ENCODE results near the gene VEZF1.

The VEZF1 gene

DNA sequence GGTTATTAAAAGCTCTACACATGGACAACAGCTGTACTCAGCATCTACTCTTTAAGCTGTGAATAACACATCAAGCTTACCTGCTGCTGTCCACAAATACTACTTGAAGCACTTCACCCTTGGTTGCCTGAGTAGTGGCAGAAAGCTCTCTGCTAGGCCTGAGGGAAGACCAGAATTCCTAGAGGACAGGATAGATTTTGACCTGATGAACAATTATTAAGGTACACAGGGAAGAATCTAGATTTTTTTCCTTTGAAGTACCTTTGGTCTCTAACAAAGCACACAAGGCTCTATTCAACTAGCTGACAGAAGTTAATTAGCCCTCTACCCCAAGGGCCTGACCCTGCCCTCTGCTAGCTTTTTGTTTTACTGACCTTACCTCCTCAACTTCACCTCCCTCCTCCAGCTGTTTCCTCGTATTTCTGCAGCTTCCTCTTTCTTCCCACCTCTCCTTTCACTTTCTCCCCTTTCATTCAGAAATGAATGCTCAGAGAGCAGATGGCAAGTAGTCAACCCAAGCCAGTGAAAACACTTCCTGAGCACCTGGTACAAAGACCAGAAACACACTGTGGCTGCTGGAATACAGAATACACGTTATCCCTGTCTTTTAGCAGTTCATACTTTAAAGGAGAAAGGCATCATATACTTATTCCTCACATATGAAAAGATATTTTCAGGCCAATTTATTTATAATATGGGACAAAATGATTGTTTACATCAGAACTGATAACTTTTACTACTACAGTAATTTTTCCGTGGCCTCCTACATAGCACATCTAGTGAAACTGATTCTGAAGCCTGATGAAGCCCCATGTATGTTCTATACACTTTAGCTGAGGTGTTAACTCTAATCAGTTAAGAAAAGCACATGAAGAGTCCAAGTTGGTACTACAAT, 5.7 kb upstream of the VEZF1 start:
- peaks cover 18% of the 10 kb centered on the region for H3K4me1 ChIP-seq
- no peaks in the 10 kb centered on the region for H3K27me3 ChIP-seq (ENCODE audit: low read depth)
- H3K9me3 ChIP-seq, result no peaks in the 10 kb centered on the region
- no peak overlapping the region for H3K4me3 ChIP-seq
- peaks cover 21% of the 10 kb centered on the region for H3K36me3 ChIP-seq (replicated peaks)
- in situ Hi-C loops (cut with MboI; ENCODE audit: low sequenced_read_pairs), result loop anchor here (10.0 kb wide), 1 partner anchor 99 kb away; no protein-coding TSS in a partner anchor
- DNase-seq (ENCODE audit: low spot score in 2 of 2), result no peak

DNA sequence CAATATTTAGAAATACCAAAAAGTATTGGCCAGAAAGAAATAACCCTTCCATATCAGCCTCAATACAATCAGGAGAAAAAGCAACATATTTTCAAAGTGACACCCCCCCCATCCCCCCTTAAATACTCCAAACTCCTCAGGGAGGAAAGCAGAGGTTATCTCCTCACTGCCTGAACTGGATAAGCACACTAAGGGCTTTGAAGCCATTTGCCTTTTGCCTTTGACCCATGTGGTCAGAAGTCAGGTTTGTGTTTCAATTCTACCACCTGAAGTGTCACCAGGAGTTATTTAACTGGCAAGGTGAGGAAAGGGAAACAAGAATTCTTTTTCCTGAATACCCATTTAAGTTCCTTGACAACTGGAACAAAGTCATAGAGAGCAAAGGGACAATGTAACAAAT, 3.5 kb upstream of the VEZF1 start:
- H3K9me3 ChIP-seq, result no peaks in the 10 kb centered on the region
- in situ Hi-C loops (cut with MboI; ENCODE audit: low sequenced_read_pairs), result loop anchor here (10.0 kb wide), 1 partner anchor 97 kb away; no protein-coding TSS in a partner anchor
- H3K4me1 ChIP-seq, result peaks cover 13% of the 10 kb centered on the region
- peaks cover 1% of the 10 kb centered on the region; the same call in 1 of the 2 replicates for H3K36me3 ChIP-seq (replicated peaks)
- no peaks in the 10 kb centered on the region for H3K27me3 ChIP-seq (ENCODE audit: low read depth)
- H3K4me3 ChIP-seq, result no peak overlapping the region
- no peak for DNase-seq (ENCODE audit: low spot score in 2 of 2)

DNA sequence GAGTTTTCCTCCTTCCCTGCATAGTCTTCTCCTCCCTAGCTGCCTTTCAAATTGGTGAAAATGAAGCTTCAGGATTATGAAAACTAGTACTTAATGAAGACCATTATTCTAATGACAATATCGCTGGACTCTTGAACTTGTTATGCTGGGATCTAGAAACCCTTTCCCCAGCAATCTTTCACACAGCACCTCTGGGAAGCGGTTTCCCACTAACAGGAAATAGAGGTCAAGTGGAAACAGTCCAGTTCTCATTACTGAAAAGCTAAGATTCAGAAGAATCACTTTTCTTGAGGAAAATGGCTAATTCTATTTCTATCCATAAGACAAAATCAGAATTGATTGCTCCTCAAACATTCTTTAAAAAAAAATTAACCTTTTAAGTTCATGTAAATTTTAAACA, 2.0 kb upstream of the VEZF1 start:
- DNase-seq (ENCODE audit: low spot score in 2 of 2), result no peak
- Histone ChIP-seq H3K9me3 (no peaks in the 10 kb centered on the region), H3K4me1 (peaks cover 25% of the 10 kb centered on the region), H3K4me3 (no peak overlapping the region), H3K27me3 (ENCODE audit: low read depth) (no peaks in the 10 kb centered on the region), H3K36me3 (replicated peaks) (no peaks in the 10 kb centered on the region)
- in situ Hi-C loops (cut with MboI; ENCODE audit: low sequenced_read_pairs), result loop anchor here (10.0 kb wide), 1 partner anchor 95 kb away; no protein-coding TSS in a partner anchor

DNA sequence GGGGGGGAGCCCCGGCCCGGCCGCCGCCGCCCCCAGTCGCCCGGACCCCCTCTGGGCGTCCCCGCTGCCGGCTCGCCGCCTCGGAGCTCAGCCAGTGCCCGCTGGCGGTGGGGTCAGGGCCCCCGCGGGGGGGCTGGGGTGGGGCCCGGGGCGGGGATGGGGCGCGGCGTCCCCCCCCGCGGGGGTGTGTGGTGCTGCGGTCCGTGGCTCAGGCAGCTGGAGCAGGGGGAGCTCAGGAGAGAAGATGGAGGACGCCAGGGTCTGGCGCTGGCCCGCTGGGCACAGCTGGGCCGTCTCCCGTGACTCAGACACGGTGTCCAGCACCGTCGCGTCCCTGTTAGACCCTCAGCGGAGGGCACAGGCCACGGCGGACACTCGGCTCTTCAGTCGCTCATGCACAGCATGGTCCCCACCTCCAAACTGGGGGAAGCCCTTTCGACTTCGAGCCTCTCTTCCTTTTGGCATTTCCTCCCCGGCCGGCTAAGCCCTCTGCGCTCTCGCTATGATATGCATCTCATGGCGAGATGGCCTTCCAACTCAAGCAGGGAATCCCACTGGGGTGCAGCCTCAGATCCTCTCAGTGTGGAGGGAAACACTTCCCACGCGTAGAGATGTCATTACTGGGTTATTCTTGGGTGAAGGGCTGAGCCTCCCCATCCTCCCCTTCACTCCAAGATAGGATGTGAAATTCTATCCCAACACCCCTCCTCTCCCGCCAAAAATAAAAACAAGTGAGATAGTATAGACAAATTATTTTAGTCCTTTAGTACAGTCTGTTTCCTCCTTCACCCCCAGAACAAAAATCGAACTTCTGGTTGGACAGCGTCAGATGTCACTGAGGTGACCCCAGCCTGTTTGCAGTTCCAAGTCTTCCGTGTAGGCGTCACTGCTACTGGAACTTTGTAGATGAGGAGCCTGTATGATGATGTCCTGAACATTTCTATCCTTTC, 522 bp upstream of the VEZF1 start:
- Histone ChIP-seq H3K9me3 (no peaks in the 10 kb centered on the region), H3K27me3 (ENCODE audit: low read depth) (no peaks in the 10 kb centered on the region), H3K36me3 (replicated peaks) (no peaks in the 10 kb centered on the region; the same call in 1 of the 2 replicates), H3K4me1 (peaks cover 23% of the 10 kb centered on the region), H3K4me3 (peak overlapping the region; percentile 74)
- in situ Hi-C loops (cut with MboI; ENCODE audit: low sequenced_read_pairs), result no loop called here
- DNase-seq (ENCODE audit: low spot score in 2 of 2), result peak; percentile 64 to 77

DNA sequence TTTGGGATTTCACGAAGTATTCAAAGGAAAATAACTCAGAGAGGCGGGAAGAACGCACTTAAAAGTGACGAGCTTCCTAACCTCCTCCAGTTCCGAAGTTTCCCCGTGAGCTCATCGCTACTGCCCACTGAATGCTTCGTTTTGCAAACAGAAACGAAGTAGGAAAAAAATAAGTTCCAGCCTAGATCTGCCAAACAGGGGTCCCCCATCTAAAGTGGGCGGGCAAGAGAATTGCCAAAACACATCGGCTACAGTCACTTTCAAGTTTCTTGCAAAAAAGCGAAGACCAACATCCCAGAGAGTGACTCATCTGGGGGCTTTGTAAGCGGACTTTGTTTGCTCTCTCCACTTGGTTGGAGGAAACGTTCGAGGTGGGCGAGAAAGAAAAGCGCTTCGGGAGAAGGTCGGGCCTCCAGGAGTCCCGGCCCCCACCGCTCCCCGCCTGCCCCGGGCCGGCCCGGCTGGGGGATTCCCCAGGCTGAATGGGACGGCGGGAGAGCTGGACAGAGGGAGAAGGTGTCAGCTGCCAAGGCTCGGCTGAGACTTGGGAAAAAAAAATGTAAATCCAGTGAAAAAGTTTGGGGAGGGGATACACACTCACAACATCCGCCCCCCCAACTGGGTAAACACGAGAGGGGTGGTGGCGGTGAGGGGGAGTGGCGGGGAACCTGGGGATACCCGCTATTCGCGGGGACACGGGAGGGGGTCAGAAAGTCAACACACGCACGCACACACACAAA, 1.0 kb downstream of the VEZF1 start:
- no peaks in the 10 kb centered on the region for H3K27me3 ChIP-seq (ENCODE audit: low read depth)
- H3K4me1 ChIP-seq, result peaks cover 23% of the 10 kb centered on the region
- peaks cover 5% of the 10 kb centered on the region for H3K36me3 ChIP-seq (replicated peaks)
- in situ Hi-C loops (cut with MboI; ENCODE audit: low sequenced_read_pairs), result no loop called here
- H3K9me3 ChIP-seq, result no peaks in the 10 kb centered on the region
- peak; percentile 48 to 58 for DNase-seq (ENCODE audit: low spot score in 2 of 2)
- peak overlapping the region; percentile 74 for H3K4me3 ChIP-seq

DNA sequence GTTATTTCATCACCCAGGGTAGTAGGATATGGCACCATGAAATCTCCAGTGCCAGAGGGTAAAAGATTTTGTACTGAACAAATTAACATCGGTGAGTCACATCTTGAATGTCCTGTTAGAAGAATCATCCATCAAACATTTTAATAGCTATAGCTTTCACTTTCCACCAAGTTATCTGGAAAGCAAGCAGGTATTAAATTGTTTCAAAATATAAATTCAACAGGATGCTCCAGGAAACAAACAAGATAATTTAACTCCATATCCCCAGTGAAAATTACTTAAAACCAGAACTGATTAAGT, 2.4 kb downstream of the VEZF1 start:
- in situ Hi-C loops (cut with MboI; ENCODE audit: low sequenced_read_pairs), result no loop called here
- Histone ChIP-seq H3K27me3 (ENCODE audit: low read depth) (no peaks in the 10 kb centered on the region), H3K4me1 (peaks cover 22% of the 10 kb centered on the region), H3K36me3 (replicated peaks) (peaks cover 5% of the 10 kb centered on the region), H3K9me3 (no peaks in the 10 kb centered on the region), H3K4me3 (0 out of 2 replicates have a peak overlapping the region, but pooled peaks have one; percentile 6)
- no peak for DNase-seq (ENCODE audit: low spot score in 2 of 2)

DNA sequence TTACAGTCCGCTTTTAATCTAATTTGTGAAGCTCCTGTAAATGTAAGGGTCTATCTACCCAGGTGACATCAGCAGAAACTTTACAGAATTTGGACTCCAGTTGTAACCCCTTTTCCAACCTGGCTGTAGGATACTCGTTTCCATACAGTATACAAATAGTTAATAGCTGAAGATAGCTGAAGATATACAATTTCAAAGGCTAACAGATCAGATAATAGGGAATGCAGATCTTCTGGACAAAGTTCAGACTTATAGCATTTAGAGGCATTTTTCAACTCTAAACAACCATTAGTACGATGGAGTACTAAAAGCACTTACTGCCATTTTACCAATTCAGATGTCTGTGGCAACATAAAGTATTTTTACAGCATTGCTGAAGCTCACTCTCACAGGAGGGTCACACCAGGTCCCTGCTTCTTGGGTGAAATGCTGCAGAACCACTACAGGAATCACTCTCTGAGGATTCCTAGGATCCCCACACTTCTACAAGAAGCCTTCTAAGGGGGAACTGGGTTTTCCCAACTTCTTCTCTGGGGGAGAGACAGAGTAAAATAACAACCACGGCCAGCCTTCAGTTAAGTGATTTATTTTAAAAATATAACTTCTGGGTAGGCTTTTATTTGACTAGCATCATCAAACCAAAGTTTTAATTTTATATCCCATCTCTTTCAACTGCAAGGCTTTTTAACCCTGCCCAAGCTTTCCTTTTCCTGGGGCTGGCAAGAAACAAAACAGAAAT, 2.9 kb downstream of the VEZF1 start:
- in situ Hi-C loops (cut with MboI; ENCODE audit: low sequenced_read_pairs), result no loop called here
- no peaks in the 10 kb centered on the region for H3K27me3 ChIP-seq (ENCODE audit: low read depth)
- H3K9me3 ChIP-seq, result no peaks in the 10 kb centered on the region
- H3K4me3 ChIP-seq, result no peak overlapping the region
- no peak for DNase-seq (ENCODE audit: low spot score in 2 of 2)
- peaks cover 9% of the 10 kb centered on the region for H3K36me3 ChIP-seq (replicated peaks)
- peaks cover 18% of the 10 kb centered on the region for H3K4me1 ChIP-seq

DNA sequence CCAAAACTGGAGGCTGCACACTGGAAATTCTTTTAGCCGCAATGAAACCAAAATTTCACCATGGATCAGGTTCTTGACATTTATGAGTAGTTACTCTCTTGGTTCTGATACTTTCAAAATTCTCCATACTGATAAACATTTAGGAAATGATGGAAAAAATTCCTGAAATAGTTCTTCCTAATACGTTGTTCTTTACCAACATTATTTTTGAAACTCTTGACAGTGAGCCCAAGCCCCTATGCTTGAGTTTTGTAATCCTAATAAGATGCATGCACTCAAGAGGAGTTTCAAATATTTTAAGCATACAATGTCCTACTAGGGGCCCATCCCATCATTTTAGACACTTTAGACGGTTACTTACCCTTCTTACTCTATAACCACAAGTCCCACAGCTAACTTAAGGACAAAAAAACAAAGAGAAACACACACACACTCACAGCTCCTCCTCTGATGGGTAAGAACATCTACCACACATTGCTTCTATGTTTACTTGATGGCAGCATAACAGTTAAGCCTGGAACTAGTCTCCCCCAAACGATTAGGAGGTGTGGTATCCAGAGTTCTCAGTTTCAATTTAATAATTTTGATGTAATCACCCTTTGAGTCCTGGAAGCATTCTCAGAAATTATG, 3.7 kb downstream of the VEZF1 start:
- Histone ChIP-seq H3K4me1 (peaks cover 18% of the 10 kb centered on the region), H3K36me3 (replicated peaks) (peaks cover 11% of the 10 kb centered on the region), H3K27me3 (ENCODE audit: low read depth) (no peaks in the 10 kb centered on the region), H3K9me3 (no peaks in the 10 kb centered on the region), H3K4me3 (no peak overlapping the region)
- no peak for DNase-seq (ENCODE audit: low spot score in 2 of 2)
- in situ Hi-C loops (cut with MboI; ENCODE audit: low sequenced_read_pairs), result no loop called here

DNA sequence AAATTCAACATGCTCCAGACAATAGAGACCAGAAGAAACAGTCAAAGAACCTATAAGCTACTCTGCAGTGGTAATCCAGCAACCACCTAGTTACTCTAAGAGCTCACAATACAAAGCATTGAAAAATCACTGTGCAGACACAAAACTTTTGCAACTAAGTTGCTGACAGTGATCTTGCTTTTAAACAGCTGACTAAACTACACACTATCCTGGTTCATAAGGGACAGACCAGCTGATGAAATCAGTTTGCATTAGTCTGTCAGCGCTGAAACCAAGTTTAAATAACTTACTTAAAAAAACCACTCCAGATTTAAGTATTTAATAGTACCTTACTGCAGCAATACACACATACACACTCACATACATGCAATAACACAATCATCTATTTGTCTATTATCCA, 4.6 kb downstream of the VEZF1 start:
- Histone ChIP-seq H3K9me3 (no peaks in the 10 kb centered on the region), H3K27me3 (ENCODE audit: low read depth) (no peaks in the 10 kb centered on the region), H3K36me3 (replicated peaks) (peaks cover 17% of the 10 kb centered on the region), H3K4me3 (no peak overlapping the region), H3K4me1 (peaks cover 14% of the 10 kb centered on the region)
- DNase-seq (ENCODE audit: low spot score in 2 of 2), result no peak
- in situ Hi-C loops (cut with MboI; ENCODE audit: low sequenced_read_pairs), result no loop called here

DNA sequence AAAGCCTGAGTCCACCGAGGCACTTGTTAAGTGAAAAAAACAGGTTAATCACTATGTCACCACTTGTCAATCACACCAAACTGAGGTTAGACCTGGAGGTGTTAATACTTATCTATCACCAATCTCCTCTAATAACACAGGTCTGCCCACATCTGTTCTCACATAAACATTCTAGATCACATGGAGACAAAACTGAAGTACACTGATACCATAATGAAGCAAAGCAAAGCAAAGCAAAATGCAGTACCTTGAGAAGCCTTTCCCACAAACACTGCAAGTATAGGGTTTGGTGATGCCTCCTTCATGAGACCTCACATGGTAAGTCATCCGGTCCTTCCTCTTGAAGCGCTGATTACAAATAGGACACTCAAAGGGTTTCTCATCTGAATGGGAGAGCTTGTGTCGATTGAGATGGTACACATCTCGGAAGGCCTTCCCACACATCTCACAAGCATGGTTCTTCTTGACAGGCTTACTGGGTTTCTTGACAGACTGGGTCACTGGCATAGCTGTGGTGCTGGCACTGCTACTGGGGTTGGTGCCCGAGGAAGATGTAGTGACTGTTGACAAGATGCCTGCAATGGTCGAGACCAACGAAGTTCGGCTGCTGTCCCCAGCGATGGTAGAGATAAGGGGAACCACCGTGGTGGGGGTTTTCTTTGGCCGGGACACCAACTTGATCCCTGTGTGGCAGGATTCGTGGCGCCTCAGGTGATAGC, 5.4 kb downstream of the VEZF1 start:
- peaks cover 13% of the 10 kb centered on the region for H3K4me1 ChIP-seq
- in situ Hi-C loops (cut with MboI; ENCODE audit: low sequenced_read_pairs), result no loop called here

DNA sequence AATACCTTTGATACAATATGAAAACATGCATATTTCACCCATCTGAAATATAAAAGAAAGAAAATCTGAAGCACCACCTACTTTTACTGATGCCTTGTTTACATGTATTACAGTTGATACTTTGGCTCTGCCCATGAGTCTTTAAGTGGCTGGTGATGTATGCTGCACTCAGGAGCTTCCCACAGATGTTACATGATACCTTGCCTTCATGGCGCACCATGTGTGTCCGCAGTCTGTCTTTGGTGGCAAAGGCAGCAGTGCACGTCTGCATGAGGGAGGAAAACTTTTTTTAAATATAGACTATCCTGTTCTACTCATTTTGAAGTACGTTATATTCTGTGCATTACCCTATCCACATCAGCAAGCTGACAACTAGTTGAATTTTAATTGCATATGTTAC, 7.5 kb downstream of the VEZF1 start:
- no peak overlapping the region for H3K4me3 ChIP-seq
- no peaks in the 10 kb centered on the region for H3K9me3 ChIP-seq
- no peak for DNase-seq (ENCODE audit: low spot score in 2 of 2)
- H3K27me3 ChIP-seq (ENCODE audit: low read depth), result no peaks in the 10 kb centered on the region
- H3K36me3 ChIP-seq (replicated peaks), result peaks cover 43% of the 10 kb centered on the region
- H3K4me1 ChIP-seq, result peaks cover 4% of the 10 kb centered on the region
- in situ Hi-C loops (cut with MboI; ENCODE audit: low sequenced_read_pairs), result no loop called here

More for the DNA sequence above, 5.4 kb downstream of the VEZF1 start:
- no peaks in the 10 kb centered on the region for H3K9me3 ChIP-seq
- H3K4me3 ChIP-seq, result no peak overlapping the region
- no peak for DNase-seq (ENCODE audit: low spot score in 2 of 2)
- no peaks in the 10 kb centered on the region for H3K27me3 ChIP-seq (ENCODE audit: low read depth)
- peaks cover 23% of the 10 kb centered on the region for H3K36me3 ChIP-seq (replicated peaks)

DNA sequence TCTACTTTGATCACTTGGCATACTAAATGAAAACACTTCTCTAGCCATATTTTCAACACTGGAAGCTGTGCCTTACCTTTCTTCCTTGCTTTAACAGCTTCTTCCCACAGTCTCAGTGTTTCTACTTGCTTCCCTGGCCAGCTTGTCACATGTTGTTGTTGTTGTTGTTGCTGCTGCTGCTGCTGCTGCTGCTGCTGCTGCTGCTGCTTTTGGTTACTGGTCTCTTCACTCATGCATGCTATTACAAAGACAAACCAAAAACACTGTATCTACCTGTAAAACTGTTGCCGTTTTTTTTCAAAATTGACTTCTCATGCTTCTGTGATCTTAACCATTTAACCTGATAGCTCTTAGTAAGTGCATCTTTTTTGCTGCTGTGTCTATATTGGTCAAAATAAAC, 9.0 kb downstream of the VEZF1 start:
- DNase-seq (ENCODE audit: low spot score in 2 of 2), result no peak
- peaks cover 58% of the 10 kb centered on the region for H3K36me3 ChIP-seq (replicated peaks)
- H3K4me1 ChIP-seq, result no peaks in the 10 kb centered on the region
- no peaks in the 10 kb centered on the region for H3K9me3 ChIP-seq
- no peaks in the 10 kb centered on the region for H3K27me3 ChIP-seq (ENCODE audit: low read depth)
- in situ Hi-C loops (cut with MboI; ENCODE audit: low sequenced_read_pairs), result no loop called here
- no peak overlapping the region for H3K4me3 ChIP-seq

All from HAP-1 (cell line).